Stomach (tissue), 4 donors: Measurements from ENCODE around the gene UNC45A.

ENCODE experiments used
- EP300 ChIP-seq: sonication (generic); formaldehyde crosslinking; IDR thresholded peaks from one replicate; pipeline ENCODE4 v1.6.1; 2017; ENCODE audit warnings: antibody characterized with exemption
- POLR2A ChIP-seq, 4 donors: fragments of 450-650 bp; IDR thresholded peaks; one replicate each; pipeline ENCODE4 v1.6.1; 2016; ENCODE audit warnings: antibody characterized with exemption in 4 of 4, control low read depth in 2 of 4, mild to moderate bottlenecking in 1 of 4, moderate library complexity in 1 of 4
- TF ChIP-seq, protein P1 (sequence below), 7 experiments: fragments of 450-650 bp in 4 of 7; fragments of 200-600 bp in 3 of 7; sonication (generic) in 3 of 7; IDR thresholded peaks; one replicate each; pipeline ENCODE4 v1.5.1; 2016 to 2019; ENCODE audit warnings: antibody characterized with exemption in 7 of 7, control low read depth in 2 of 7, mild to moderate bottlenecking in 1 of 7

DNA sequence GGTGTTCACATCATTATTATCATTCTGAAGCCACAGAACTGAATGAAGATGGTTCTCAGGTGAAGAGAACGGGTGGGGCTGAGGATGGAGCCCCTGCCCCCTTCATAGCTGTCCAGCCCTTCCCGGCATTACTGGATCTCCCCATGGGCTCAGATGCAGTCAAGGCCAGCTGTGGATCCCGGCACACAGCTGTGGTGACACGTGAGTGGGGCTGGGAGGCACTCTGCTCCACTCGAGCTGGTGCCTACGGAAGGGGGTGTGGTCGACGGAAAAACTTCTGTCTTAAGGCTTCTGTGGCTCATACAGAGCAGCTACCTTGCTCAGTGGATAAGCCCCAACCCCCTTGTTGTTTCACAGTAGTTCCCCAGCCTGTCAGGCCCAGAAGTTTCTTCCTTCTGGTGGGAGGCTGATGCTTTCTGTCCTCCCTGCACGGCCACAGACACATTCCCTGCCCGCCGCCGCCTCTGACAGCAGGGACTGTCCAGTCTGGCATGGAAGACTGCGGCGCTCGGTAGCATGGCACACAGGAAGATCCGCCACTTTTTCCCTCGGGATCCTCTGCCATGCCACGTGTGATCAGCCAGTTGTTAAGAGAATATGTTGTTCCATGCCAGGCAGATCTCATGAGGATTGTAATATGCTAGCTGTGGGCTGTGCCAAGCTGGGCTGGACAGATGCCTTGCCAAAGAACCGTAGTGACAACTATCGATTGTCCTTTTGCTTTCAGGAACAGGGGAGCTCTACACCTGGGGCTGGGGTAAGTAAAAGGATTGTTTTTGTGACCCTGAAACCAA, 25.4 kb downstream of the UNC45A start:
- TF ChIP-seq, protein P1, sequence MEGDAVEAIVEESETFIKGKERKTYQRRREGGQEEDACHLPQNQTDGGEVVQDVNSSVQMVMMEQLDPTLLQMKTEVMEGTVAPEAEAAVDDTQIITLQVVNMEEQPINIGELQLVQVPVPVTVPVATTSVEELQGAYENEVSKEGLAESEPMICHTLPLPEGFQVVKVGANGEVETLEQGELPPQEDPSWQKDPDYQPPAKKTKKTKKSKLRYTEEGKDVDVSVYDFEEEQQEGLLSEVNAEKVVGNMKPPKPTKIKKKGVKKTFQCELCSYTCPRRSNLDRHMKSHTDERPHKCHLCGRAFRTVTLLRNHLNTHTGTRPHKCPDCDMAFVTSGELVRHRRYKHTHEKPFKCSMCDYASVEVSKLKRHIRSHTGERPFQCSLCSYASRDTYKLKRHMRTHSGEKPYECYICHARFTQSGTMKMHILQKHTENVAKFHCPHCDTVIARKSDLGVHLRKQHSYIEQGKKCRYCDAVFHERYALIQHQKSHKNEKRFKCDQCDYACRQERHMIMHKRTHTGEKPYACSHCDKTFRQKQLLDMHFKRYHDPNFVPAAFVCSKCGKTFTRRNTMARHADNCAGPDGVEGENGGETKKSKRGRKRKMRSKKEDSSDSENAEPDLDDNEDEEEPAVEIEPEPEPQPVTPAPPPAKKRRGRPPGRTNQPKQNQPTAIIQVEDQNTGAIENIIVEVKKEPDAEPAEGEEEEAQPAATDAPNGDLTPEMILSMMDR (IDR thresholded peaks at IDR 0.05), result no peak
- TF ChIP-seq POLR2A (IDR thresholded peaks at IDR 0.05), result no peak
- TF ChIP-seq EP300, result no peak
